ENCODE results near the gene FADS2.

Gene FADS2

DNA sequence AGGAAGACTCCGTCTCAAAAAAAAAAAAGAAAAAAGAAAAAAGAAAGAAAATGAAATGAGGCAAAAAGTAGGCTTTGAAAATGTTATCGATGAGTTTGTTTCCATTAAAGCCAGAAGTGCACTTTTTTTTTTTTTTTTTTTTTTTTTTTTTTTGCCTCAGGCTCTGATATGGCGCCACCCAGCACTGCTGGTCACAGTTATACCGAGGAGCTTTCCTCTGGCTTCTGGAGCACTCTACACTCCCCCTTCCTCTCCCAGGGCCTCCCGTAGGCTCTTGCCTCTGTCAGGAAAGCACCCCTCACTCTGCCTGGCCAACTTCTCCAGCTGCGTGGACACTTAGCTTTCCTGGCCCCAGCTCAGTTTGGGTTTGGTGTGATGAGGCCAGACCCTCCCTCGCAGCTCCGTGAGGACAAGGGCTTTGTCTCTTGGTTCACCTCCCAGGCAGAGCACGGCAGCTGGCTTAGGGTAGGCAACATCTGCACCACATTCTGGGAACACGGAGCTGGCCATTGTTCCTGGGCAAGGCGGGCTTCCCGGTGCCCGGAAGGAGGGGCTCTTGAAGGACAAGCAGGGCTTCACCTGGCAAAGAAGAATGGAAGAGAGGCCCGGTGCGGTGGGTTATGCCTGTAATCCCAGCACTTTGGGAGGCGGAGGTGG, 16.9 kb downstream of the FADS2 start:
- ChIA-PET POLR2A (no interaction called here), CTCF (interaction anchor here (1.0 to 1.7 kb wide), 3 partner anchors 12 to 263 kb away, joined by 3 to 7 read pairs (median 3); no protein-coding TSS in a partner anchor)
- H3K4me3 ChIP-seq (ENCODE audit: low read depth, low read length) = no peak overlapping the region
- DNase-seq (ENCODE audit: low read depth, low spot score) = no peak
- TF ChIP-seq, protein P1, sequence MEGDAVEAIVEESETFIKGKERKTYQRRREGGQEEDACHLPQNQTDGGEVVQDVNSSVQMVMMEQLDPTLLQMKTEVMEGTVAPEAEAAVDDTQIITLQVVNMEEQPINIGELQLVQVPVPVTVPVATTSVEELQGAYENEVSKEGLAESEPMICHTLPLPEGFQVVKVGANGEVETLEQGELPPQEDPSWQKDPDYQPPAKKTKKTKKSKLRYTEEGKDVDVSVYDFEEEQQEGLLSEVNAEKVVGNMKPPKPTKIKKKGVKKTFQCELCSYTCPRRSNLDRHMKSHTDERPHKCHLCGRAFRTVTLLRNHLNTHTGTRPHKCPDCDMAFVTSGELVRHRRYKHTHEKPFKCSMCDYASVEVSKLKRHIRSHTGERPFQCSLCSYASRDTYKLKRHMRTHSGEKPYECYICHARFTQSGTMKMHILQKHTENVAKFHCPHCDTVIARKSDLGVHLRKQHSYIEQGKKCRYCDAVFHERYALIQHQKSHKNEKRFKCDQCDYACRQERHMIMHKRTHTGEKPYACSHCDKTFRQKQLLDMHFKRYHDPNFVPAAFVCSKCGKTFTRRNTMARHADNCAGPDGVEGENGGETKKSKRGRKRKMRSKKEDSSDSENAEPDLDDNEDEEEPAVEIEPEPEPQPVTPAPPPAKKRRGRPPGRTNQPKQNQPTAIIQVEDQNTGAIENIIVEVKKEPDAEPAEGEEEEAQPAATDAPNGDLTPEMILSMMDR (IDR thresholded peaks at IDR 0.05; ENCODE audit: insufficient read depth, low read length, missing control alignments) = no peak

- H3K4me3 ChIP-seq (ENCODE audit: low read depth, low read length) = no peak overlapping the region
- ChIA-PET CTCF (no interaction called here), POLR2A (no interaction called here)
- TF ChIP-seq, protein P1 (IDR thresholded peaks at IDR 0.05; ENCODE audit: insufficient read depth, low read length, missing control alignments) = no peak
- DNase-seq (ENCODE audit: low read depth, low spot score) = no peak
Measured at GRCh38 chr11:61846362-61847020, 18.4 kb downstream of the FADS2 start.

DNA sequence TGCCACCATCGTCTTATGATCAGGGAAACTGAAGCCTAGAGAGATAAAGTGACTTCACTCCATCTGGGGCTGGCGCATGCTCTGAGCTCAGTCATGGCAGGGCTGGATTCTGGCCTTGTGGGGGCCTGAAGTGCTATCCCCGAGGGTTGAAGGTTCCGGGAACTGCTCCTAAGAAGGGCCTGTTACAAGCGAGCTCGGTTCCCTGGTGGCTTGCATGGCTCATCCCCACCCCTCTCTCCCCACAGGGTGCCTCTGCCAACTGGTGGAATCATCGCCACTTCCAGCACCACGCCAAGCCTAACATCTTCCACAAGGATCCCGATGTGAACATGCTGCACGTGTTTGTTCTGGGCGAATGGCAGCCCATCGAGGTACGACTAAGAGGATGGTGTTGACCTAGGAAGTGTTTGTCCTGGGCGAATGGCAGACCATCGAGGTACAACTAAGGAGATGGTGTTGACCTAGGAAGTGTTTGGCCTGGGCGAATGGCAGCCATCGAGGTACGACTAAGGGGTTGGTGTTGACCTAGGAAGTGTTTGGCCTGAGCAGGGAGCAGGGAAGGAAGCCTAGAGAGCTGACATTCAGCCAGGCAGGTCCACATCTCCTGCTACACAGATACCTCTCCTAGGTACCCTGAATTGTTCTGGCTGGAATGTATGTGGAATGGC, 19.9 kb downstream of the FADS2 start:
- ChIA-PET CTCF (interaction anchor here (0.6 to 2.3 kb wide), 5 partner anchors 23 to 463 kb away, joined by 3 to 11 read pairs (median 4); no protein-coding TSS in a partner anchor), POLR2A (no interaction called here)
- TF ChIP-seq, protein P1 (IDR thresholded peaks at IDR 0.05; ENCODE audit: insufficient read depth, low read length, missing control alignments) = no peak
- DNase-seq (ENCODE audit: low read depth, low spot score) = no peak
- no peak overlapping the region for H3K4me3 ChIP-seq (ENCODE audit: low read depth, low read length)

DNA sequence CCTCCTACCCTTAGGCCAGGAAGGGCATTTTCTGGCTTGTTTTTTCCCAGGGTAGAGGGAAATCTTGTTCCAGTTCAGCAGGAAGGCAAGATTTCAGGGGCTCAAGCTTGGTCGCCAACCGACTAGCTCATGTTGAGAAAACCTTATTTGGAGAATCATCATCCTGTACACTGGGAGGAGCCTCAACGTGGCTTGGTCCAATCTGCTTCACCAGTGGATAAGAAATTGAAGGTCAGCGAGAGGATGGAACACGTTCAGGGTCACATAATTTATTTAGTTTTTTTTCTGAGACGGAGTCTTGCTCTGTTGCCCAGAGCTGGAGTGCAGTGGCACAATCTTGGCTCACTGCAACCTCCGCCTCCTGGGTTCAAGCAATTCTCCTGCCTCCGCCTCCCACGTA, 20.5 kb downstream of the FADS2 start:
- DNase-seq (ENCODE audit: low read depth, low spot score) = no peak
- TF ChIP-seq, protein P1 (IDR thresholded peaks at IDR 0.05; ENCODE audit: insufficient read depth, low read length, missing control alignments) = no peak
- POLR2A ChIA-PET = no interaction called here
- CTCF ChIA-PET = interaction anchor here (0.6 to 2.3 kb wide), 5 partner anchors 22 to 463 kb away, joined by 3 to 11 read pairs (median 4); no protein-coding TSS in a partner anchor
- H3K4me3 ChIP-seq (ENCODE audit: low read depth, low read length) = no peak overlapping the region

DNA sequence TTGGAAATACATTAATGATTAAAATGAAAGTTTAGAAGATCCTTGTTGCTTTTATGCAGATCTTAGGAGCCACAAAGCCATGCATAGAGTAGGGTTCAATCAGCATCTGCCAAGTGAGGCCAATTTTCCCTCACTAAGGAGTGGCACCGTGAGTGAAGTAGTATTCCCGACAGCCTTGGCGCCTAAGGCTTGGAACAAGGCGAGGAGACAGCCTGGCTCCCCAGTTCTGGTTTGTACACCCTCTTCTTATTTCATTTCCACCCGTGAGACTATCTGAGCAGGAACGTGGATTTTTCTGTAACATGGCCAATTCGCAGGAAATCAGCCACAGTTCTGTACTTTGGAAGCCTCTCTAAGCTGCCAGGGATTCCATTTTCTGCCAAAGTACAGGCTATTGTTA, 22.6 kb downstream of the FADS2 start:
- TF ChIP-seq, protein P1 (IDR thresholded peaks at IDR 0.05; ENCODE audit: insufficient read depth, low read length, missing control alignments) = no peak
- ChIA-PET POLR2A (no interaction called here), CTCF (no interaction called here)
- H3K4me3 ChIP-seq (ENCODE audit: low read depth, low read length) = no peak overlapping the region
- no peak for DNase-seq (ENCODE audit: low read depth, low spot score)

Measured in AG04449 (cell line).